22Rv1 (cell line): ENCODE measurements around the gene LRP8.

ENCODE experiments used
- CTCF ChIP-seq: fragments of 450-650 bp; IDR thresholded peaks from 2 replicates; pipeline ENCODE4 v1.5.1; 2017; ENCODE audit warnings: mild to moderate bottlenecking
- ZFX ChIP-seq: fragments of 450-650 bp; IDR thresholded peaks from 2 replicates; pipeline ENCODE4 v1.6.1; 2017; ENCODE audit warnings: antibody characterized with exemption, borderline replicate concordance

- TF ChIP-seq CTCF, result no peak
- TF ChIP-seq ZFX, result no peak
These were observed 6.4 kb upstream of the LRP8 start for GRCh38 chr1:53334312-53334711.
